Colonic mucosa (tissue), 4 donors: ENCODE results near the gene LAMP5. TPM values are rescaled to one million over a fixed set of nuclear protein-coding genes. Genes with fewer than 3 reads are reported as not detected.

Experiments used
- DNase-seq: peaks from one replicate; pipeline ENCODE4 v3.0.0-alpha.2; 2020
- H3K27ac ChIP-seq: fragments of 200-600 bp; one replicate; pipeline ENCODE4 v1.8.0; 2021
- H3K27me3 ChIP-seq: fragments of 200-600 bp; one replicate; pipeline ENCODE4 v1.8.0; 2021
- H3K36me3 ChIP-seq: fragments of 200-600 bp; one replicate; pipeline ENCODE4 v1.8.0; 2021
- H3K4me1 ChIP-seq: fragments of 200-600 bp; one replicate; pipeline ENCODE4 v1.8.0; 2021; ENCODE audit warnings: mild to moderate bottlenecking
- H3K4me3 ChIP-seq: fragments of 200-600 bp; one replicate; pipeline ENCODE4 v1.8.0; 2021
- H3K9ac ChIP-seq, 2 donors: one replicate each; pipeline ENCODE4 v1.7.0; 2013; ENCODE audit warnings: control low read depth in 2 of 2, low read depth in 2 of 2, low read length in 2 of 2
- H3K9me3 ChIP-seq: fragments of 200-600 bp; one replicate; pipeline ENCODE4 v1.8.0; 2021
- intact Hi-C: fragments of 100-400 bp; cut with DNase I; formaldehyde crosslinking; loops from one replicate; pipeline ENCODE4 v1.14.1; 2022
- total RNA-seq, 2 donors: library from RNA; stranded (reverse); fragmentation: NEBNext Ultra II Directional in 1 of 2; extraction: Animal tissue kit (Norgen Biotek cat#: 25700) in 1 of 2; gene quantifications; one replicate each; pipeline ENCODE4 v1.2.1, GENCODE V29; 2021
- TF ChIP-seq, protein P1 (sequence below): fragments of 200-600 bp; IDR thresholded peaks from one replicate; pipeline ENCODE4 v1.8.0; 2022; ENCODE audit warnings: antibody characterized with exemption, mild to moderate bottlenecking
- donor health status: healthy.
- donor health status: DM: no; HTN: no; CAD: no.
- donor health status: DM: no; HTN: no; CAD: no.

The LAMP5 gene
- total RNA-seq, 2 donors from 2014 or later = 0.30 to 0.32 TPM

DNA sequence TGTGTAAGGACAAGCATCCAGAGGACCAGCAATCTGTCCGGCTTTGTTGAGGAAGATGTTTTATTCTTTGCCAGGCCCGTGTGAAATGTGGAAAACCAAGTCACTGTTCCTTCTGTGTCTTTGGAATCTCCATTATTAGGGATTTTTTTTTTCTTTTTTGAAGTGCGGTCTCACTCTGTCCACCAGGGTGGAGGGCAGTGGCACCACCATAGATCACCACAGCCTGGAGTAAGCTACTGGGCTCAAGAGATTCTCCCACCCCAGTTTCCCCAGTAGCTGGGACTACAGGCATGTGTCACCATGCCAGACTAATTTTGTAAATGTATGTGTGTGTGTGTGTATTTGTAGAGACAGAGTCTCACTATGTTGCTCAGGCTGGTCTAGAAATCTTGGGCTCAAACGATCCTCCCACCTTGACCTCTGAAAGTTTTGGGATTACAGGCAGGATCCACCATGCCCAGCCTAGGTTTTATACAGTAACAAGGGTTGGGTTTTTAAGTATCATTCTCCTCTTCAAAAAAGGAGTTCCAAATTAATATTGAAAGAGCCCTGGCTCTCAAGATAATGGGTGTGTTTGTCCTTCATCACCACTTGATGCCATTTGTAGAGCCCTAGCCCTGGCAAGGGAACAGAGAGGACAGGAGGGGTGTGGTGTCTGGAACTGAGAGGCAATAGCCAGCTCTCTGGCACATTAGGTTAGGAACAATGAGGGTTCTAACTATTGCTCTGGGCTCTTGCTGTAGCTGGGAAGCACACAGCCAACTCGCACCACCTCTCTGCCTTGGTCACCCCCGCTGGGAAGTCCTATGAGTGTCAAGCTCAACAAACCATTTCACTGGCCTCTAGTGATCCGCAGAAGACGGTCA lies 3.1 kb downstream of the LAMP5 start:
- no peak for DNase-seq
- Histone ChIP-seq H3K4me3 (no peak overlapping the region), H3K9me3 (no peaks in the 10 kb centered on the region), H3K27ac (no peak overlapping the region), H3K27me3 (peaks cover 44% of the 10 kb centered on the region), H3K36me3 (no peaks in the 10 kb centered on the region), H3K4me1 (no peaks in the 10 kb centered on the region), H3K9ac (no peak overlapping the region)
- intact Hi-C loops = no loop called here
- TF ChIP-seq, protein P1, sequence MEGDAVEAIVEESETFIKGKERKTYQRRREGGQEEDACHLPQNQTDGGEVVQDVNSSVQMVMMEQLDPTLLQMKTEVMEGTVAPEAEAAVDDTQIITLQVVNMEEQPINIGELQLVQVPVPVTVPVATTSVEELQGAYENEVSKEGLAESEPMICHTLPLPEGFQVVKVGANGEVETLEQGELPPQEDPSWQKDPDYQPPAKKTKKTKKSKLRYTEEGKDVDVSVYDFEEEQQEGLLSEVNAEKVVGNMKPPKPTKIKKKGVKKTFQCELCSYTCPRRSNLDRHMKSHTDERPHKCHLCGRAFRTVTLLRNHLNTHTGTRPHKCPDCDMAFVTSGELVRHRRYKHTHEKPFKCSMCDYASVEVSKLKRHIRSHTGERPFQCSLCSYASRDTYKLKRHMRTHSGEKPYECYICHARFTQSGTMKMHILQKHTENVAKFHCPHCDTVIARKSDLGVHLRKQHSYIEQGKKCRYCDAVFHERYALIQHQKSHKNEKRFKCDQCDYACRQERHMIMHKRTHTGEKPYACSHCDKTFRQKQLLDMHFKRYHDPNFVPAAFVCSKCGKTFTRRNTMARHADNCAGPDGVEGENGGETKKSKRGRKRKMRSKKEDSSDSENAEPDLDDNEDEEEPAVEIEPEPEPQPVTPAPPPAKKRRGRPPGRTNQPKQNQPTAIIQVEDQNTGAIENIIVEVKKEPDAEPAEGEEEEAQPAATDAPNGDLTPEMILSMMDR = no peak

DNA sequence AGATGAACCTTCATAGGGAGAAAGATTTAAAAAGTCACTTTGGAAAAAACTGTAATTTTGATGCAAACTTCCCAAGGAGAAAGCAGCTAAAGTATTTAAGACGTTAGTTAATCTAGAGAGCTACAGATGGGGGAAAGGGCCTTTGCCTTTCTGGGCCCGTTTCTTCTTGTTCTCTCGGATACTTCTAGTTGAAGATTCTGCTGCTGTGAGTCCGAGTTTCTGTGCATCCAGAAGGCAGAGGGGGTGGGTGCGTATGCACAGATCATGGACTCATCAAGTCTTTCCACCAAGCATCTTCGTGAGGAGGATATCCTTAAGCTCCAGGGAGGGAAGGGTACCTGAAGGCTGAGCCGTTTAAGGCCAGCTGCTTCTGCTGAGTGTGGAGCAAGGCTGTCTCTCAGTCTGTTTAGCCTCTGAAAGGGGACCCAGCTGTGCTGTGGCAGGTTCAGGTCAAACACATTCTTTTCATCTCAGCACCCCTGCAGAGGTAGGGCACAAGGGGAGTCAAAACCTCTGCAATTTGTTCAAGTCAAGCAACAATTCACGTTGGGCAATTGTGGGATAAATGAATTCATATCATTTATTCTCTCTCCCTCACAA lies 4.3 kb downstream of the LAMP5 start:
- intact Hi-C loops = no loop called here
- Histone ChIP-seq H3K9me3 (no peaks in the 10 kb centered on the region), H3K27ac (no peak overlapping the region), H3K9ac (no peak overlapping the region), H3K36me3 (no peaks in the 10 kb centered on the region), H3K27me3 (peaks cover 39% of the 10 kb centered on the region), H3K4me1 (no peaks in the 10 kb centered on the region), H3K4me3 (no peak overlapping the region)
- TF ChIP-seq, protein P1 = no peak
- no peak for DNase-seq

DNA sequence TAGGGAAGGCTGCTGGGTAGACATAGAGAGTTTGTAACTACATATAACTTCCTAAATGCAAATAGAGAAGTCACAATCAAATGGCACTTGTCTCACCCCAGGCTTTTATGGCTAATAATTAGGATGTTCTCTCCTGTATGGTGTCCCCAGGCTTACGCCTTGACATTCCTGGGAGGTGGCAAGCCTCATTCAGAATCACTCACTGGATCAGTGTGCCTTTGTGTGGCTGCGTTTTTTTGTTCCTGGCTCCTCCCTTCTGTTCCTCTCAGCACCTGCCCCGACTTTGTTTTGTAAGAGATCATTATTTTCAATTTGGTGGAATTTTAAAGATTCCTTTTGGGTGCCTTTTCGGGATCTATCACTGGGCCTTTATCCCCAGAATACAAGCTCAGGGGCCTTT lies 5.7 kb downstream of the LAMP5 start:
- no peaks in the 10 kb centered on the region for H3K4me1 ChIP-seq
- H3K4me3 ChIP-seq = no peak overlapping the region
- no peaks in the 10 kb centered on the region for H3K36me3 ChIP-seq
- H3K9me3 ChIP-seq = no peaks in the 10 kb centered on the region
- intact Hi-C loops = no loop called here
- TF ChIP-seq, protein P1 = no peak
- no peak overlapping the region for H3K9ac ChIP-seq
- H3K27ac ChIP-seq = no peak overlapping the region
- H3K27me3 ChIP-seq = peaks cover 24% of the 10 kb centered on the region
- DNase-seq = no peak

DNA sequence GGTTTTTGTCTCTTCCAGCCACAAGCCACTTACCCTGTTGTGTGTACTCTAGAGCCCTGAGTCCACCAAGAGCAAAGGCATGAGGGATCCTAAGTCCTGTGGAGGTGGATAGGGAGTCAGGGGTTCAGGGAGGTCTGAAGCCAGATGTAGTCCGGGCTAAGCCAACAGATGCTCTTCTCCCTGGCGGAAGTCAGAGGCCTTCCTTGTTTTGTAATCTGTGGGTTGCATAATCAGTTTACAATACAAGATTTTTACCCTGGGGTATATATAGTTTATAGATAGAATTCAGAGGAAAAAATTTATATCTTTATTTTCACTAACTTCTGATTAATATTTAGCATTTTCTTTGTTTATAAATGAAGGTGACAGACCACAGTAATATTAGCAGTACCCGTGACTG lies 9.2 kb downstream of the LAMP5 start:
- H3K4me1 ChIP-seq = no peaks in the 10 kb centered on the region
- H3K27me3 ChIP-seq = no peaks in the 10 kb centered on the region
- no peaks in the 10 kb centered on the region for H3K36me3 ChIP-seq
- no peak for DNase-seq
- H3K9me3 ChIP-seq = no peaks in the 10 kb centered on the region
- H3K9ac ChIP-seq = no peak overlapping the region
- H3K27ac ChIP-seq = no peak overlapping the region
- intact Hi-C loops = no loop called here
- TF ChIP-seq, protein P1 = no peak
- H3K4me3 ChIP-seq = no peak overlapping the region

DNA sequence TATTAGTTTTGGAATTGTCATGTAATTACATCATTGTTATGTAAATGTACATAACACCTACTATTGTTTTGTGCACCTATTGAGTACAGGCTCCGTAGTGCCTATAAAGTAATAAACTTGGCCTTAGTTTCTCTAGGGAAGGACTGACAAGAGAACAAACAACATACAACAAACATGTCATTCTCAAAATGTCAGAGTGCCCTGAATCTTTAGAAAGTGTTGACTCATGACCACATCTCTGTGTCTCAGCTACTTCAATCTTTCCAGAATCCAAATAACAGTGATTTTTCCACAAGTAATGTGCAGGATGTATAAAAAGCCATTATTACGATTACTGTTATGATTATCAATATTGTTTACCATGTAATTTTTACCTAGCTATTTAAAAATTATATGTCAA lies 17.2 kb downstream of the LAMP5 start:
- intact Hi-C loops = no loop called here
- no peak for DNase-seq
- Histone ChIP-seq H3K36me3 (no peaks in the 10 kb centered on the region), H3K27me3 (no peaks in the 10 kb centered on the region), H3K4me3 (no peak overlapping the region), H3K9me3 (no peaks in the 10 kb centered on the region), H3K27ac (no peak overlapping the region), H3K9ac (no peak overlapping the region), H3K4me1 (no peaks in the 10 kb centered on the region)
- TF ChIP-seq, protein P1 = no peak
